WTC11 (cell line): Measurements from ENCODE around the gene BRD4. TPM values are rescaled to one million over a fixed set of nuclear protein-coding genes. Genes with fewer than 3 reads are reported as not detected.

Source experiments
- ATAC-seq: fragments of 200-7000 bp; cut with Tn5 transposase; 2 replicates; pipeline ENCODE4 v1.10.0; 2021; ENCODE audit warnings: mild to moderate bottlenecking, moderate library complexity
- Bru-seq: library from RNA; stranded (reverse); fragments of 400-500 nt; gene quantifications from one replicate; lab custom pipeline; 2021; lab: Mats Ljungman, UMichigan
- CTCF ChIA-PET: fragments of 300-600 bp; sonication (Branson Sonifier 250); formaldehyde crosslinking; loops from one replicate; lab custom pipeline; 2021; ENCODE audit warnings: antibody characterized with exemption; lab: Charles Lee
- POLR2A ChIA-PET: fragments of 350-600 bp; sonication (Branson Sonifier 250); formaldehyde crosslinking; loops from one replicate; lab custom pipeline; 2021; ENCODE audit warnings: antibody characterized with exemption; lab: Charles Lee
- DNase-seq: peaks from one replicate; pipeline ENCODE4 v3.0.0; 2021; ENCODE audit warnings: low spot score
- H3K27ac Mint-ChIP-seq: 2 replicates; pipeline ENCODE4 v1.8.0; 2021; ENCODE audit warnings: mixed read lengths
- H3K27me3 Mint-ChIP-seq: 2 replicates; pipeline ENCODE4 v1.8.0; 2021; ENCODE audit warnings: low read depth, mild to moderate bottlenecking, moderate library complexity, mixed read lengths
- H3K36me3 Mint-ChIP-seq: 2 replicates; pipeline ENCODE4 v1.8.0; 2021; ENCODE audit warnings: mixed read lengths
- H3K4me1 Mint-ChIP-seq: 2 replicates; pipeline ENCODE4 v1.8.0; 2022; ENCODE audit warnings: mixed read lengths
- H3K4me3 Mint-ChIP-seq: 2 replicates; pipeline ENCODE4 v1.8.0; 2021; ENCODE audit warnings: mild to moderate bottlenecking, moderate library complexity, mixed read lengths
- H3K9me3 Mint-ChIP-seq: 2 replicates; pipeline ENCODE4 v1.8.0; 2021; ENCODE audit warnings: mixed read lengths
- FOXJ3 ChIP-seq: sonication (generic); formaldehyde crosslinking; IDR thresholded peaks from 2 replicates; pipeline ENCODE4 v1.9.0; 2021; ENCODE audit warnings: missing genetic modification reagents, mild to moderate bottlenecking, borderline replicate concordance
- HMGA2 ChIP-seq: fragments of 250-450 bp; sonication (Bioruptor Pico); IDR thresholded peaks from 2 replicates; pipeline ENCODE4 v1.4.0; 2021; ENCODE audit warnings: mild to moderate bottlenecking, moderate library complexity
- JUN ChIP-seq: sonication (generic); formaldehyde crosslinking; IDR thresholded peaks from 2 replicates; pipeline ENCODE4 v1.8.0; 2023; ENCODE audit warnings: mild to moderate bottlenecking, missing genetic modification reagents
- NR2C2 ChIP-seq: sonication (generic); formaldehyde crosslinking; IDR thresholded peaks from 2 replicates; pipeline ENCODE4 v1.8.0; 2022; ENCODE audit warnings: mild to moderate bottlenecking, missing genetic modification reagents
- SP1 ChIP-seq: sonication (generic); formaldehyde crosslinking; conservative IDR thresholded peaks from 2 replicates; pipeline ENCODE4 v1.8.1; 2022; ENCODE audit warnings: missing genetic modification reagents
- TCF7 ChIP-seq: sonication (generic); formaldehyde crosslinking; IDR thresholded peaks from 2 replicates; pipeline ENCODE4 v1.8.0; 2022; ENCODE audit warnings: mild to moderate bottlenecking, low read depth, missing genetic modification reagents, moderate library complexity
- TEAD4 ChIP-seq: sonication (generic); formaldehyde crosslinking; IDR thresholded peaks from 2 replicates; pipeline ENCODE4 v1.8.0; 2022; ENCODE audit warnings: mild to moderate bottlenecking, missing genetic modification reagents
- ZNF121 ChIP-seq: sonication (generic); formaldehyde crosslinking; IDR thresholded peaks from 2 replicates; pipeline ENCODE4 v1.8.0; 2023; ENCODE audit warnings: missing genetic modification reagents
- long read RNA-seq, 3 experiments: library from RNA in 1 of 3; library from capped mRNA in 1 of 3; library from polyadenylated mRNA in 1 of 3; unstranded in 2 of 3; stranded (forward) in 1 of 3; transcript quantifications; one replicate each; pipeline ENCODE4 v2.0.0, GENCODE V29; 2021
- total RNA-seq: library from RNA; stranded (reverse); gene quantifications from 3 replicates; pipeline ENCODE4 v1.2.3, GENCODE V29; 2021
- TF ChIP-seq, protein P1 (sequence below): sonication (generic); formaldehyde crosslinking; IDR thresholded peaks from 2 replicates; pipeline ENCODE4 v1.8.0; 2022; ENCODE audit warnings: mild to moderate bottlenecking, missing genetic modification reagents
- TF ChIP-seq, protein P2 (sequence below): sonication (generic); formaldehyde crosslinking; IDR thresholded peaks from 2 replicates; pipeline ENCODE4 v1.8.1; 2023; ENCODE audit warnings: mild to moderate bottlenecking, moderate library complexity, missing genetic modification reagents
- TF ChIP-seq, protein P3 (sequence below): sonication (generic); formaldehyde crosslinking; IDR thresholded peaks from 2 replicates; pipeline ENCODE4 v1.8.0; 2023; ENCODE audit warnings: missing genetic modification reagents
- TF ChIP-seq, protein P4 (sequence below): sonication (generic); formaldehyde crosslinking; IDR thresholded peaks from 2 replicates; pipeline ENCODE4 v1.8.0; 2023; ENCODE audit warnings: mild to moderate bottlenecking, missing genetic modification reagents
- TF ChIP-seq, protein P5 (sequence below): sonication (generic); formaldehyde crosslinking; IDR thresholded peaks from 2 replicates; pipeline ENCODE4 v1.8.0; 2022; ENCODE audit warnings: mild to moderate bottlenecking, missing genetic modification reagents
- TF ChIP-seq, protein P6 (sequence below): sonication (generic); formaldehyde crosslinking; IDR thresholded peaks from 2 replicates; pipeline ENCODE4 v1.8.1; 2023; ENCODE audit warnings: mild to moderate bottlenecking, missing genetic modification reagents, moderate library complexity

Gene BRD4
- total RNA-seq (127 to 130 TPM (median 128 TPM) in 3 replicates), Bru-seq, nascent RNA (percentile 85 among the genes with signal in this experiment)
- long read RNA-seq, experiment 1, partial matches to known transcripts = 37 of 126 reads
- long read RNA-seq, experiment 1, other reads (novel, unspliced or antisense) = 85 of 126 reads
- long read RNA-seq, experiment 2, partial matches to known transcripts = 41 of 107 reads
- long read RNA-seq, experiment 2, other reads (novel, unspliced or antisense) = 65 of 107 reads
- long read RNA-seq, experiment 3, transcript BRD4-205 (9 exons, 1,821 nt) = major isoform, 5 of 15 reads
- long read RNA-seq, experiment 3, partial matches to known transcripts = 6 of 15 reads
- long read RNA-seq, experiment 3, other reads (novel, unspliced or antisense) = 4 of 15 reads

DNA sequence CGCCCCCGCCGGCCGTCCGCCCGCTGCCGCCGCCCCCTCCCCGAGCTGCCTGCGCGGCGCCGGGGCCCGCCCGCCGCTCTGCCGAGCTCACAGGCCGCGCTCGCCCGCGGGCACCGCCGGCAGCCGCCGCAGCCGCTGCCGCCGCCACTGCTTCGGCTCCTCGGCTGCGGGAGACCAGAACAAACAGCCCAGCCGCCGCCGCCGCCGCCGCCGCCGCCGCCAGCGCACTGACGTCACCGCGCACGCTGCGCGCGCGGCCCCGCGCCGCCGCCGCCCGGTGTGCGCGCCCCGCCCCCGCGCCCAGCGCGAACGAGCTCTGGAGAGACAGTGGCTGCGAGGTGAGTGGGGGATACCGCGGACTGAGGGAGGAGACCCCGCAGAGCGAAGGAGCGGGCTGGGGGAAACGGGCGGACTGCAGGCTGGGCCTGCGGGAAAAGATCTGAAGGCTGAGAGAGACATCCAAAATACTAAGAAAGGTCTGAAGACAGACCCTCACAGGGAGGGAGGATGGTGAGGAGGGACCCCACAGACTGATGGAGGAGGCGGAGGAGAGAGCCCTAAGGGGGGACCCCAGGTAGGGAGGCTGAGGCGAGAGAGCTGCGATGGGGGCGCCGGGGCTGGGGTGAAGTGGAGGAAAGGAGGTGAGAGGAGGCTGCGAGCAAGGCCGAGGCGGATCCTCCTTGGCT lies at the start of gene BRD4:
TSS of gene BRD4 (minus strand) at position 229 of the 686 bp plus-strand sequence. CDS start 59,440 bp downstream, outside the sequence.
- no peaks in the 10 kb centered on the region for H3K36me3 Mint-ChIP-seq
- DNase-seq = peak; percentile 69
- H3K9me3 Mint-ChIP-seq = no peaks in the 10 kb centered on the region
- peak within 1 kb of the TSS; percentile 97 for H3K27ac Mint-ChIP-seq
- CTCF ChIA-PET = interaction anchor here (0.5 to 2.2 kb wide), 3 partner anchors 48 to 241 kb away, joined by 3 to 12 read pairs (median 5); partner anchors contain the start of gene AKAP8
- POLR2A ChIA-PET = interaction anchor here (1.0 to 1.8 kb wide), 2 partner anchors 17 to 47 kb away, joined by 3 to 5 read pairs; partner anchors contain the start of gene AKAP8
- H3K27me3 Mint-ChIP-seq = no peaks in the 10 kb centered on the region
- ATAC-seq = peak; percentile 73
- peaks cover 30% of the 10 kb centered on the region for H3K4me1 Mint-ChIP-seq
- TF ChIP-seq NR2C2 (CRISPR knock-in tag) (no peak), FOXJ3 (no peak), JUN (CRISPR knock-in tag) (no peak), TEAD4 (CRISPR knock-in tag) (no peak), ZNF121 (CRISPR knock-in tag) (no peak), SP1 (CRISPR knock-in tag) (peak; percentile 51), TCF7 (CRISPR knock-in tag) (no peak), HMGA2 (CRISPR knock-in tag) (no peak)
- TF ChIP-seq, protein P1, sequence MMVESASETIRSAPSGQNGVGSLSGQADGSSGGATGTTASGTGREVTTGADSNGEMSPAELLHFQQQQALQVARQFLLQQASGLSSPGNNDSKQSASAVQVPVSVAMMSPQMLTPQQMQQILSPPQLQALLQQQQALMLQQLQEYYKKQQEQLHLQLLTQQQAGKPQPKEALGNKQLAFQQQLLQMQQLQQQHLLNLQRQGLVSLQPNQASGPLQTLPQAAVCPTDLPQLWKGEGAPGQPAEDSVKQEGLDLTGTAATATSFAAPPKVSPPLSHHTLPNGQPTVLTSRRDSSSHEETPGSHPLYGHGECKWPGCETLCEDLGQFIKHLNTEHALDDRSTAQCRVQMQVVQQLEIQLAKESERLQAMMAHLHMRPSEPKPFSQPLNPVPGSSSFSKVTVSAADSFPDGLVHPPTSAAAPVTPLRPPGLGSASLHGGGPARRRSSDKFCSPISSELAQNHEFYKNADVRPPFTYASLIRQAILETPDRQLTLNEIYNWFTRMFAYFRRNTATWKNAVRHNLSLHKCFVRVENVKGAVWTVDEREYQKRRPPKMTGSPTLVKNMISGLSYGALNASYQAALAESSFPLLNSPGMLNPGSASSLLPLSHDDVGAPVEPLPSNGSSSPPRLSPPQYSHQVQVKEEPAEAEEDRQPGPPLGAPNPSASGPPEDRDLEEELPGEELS (CRISPR knock-in tag) = 0 out of 2 replicates have a peak, but pooled peaks have one; percentile 36
- TF ChIP-seq, protein P2, sequence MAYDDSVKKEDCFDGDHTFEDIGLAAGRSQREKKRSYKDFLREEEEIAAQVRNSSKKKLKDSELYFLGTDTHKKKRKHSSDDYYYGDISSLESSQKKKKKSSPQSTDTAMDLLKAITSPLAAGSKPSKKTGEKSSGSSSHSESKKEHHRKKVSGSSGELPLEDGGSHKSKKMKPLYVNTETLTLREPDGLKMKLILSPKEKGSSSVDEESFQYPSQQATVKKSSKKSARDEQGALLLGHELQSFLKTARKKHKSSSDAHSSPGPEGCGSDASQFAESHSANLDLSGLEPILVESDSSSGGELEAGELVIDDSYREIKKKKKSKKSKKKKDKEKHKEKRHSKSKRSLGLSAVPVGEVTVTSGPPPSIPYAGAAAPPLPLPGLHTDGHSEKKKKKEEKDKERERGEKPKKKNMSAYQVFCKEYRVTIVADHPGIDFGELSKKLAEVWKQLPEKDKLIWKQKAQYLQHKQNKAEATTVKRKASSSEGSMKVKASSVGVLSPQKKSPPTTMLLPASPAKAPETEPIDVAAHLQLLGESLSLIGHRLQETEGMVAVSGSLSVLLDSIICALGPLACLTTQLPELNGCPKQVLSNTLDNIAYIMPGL (CRISPR knock-in tag) = no peak
- TF ChIP-seq, protein P3, sequence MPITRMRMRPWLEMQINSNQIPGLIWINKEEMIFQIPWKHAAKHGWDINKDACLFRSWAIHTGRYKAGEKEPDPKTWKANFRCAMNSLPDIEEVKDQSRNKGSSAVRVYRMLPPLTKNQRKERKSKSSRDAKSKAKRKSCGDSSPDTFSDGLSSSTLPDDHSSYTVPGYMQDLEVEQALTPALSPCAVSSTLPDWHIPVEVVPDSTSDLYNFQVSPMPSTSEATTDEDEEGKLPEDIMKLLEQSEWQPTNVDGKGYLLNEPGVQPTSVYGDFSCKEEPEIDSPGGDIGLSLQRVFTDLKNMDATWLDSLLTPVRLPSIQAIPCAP (CRISPR knock-in tag) = no peak
- TF ChIP-seq, protein P4, sequence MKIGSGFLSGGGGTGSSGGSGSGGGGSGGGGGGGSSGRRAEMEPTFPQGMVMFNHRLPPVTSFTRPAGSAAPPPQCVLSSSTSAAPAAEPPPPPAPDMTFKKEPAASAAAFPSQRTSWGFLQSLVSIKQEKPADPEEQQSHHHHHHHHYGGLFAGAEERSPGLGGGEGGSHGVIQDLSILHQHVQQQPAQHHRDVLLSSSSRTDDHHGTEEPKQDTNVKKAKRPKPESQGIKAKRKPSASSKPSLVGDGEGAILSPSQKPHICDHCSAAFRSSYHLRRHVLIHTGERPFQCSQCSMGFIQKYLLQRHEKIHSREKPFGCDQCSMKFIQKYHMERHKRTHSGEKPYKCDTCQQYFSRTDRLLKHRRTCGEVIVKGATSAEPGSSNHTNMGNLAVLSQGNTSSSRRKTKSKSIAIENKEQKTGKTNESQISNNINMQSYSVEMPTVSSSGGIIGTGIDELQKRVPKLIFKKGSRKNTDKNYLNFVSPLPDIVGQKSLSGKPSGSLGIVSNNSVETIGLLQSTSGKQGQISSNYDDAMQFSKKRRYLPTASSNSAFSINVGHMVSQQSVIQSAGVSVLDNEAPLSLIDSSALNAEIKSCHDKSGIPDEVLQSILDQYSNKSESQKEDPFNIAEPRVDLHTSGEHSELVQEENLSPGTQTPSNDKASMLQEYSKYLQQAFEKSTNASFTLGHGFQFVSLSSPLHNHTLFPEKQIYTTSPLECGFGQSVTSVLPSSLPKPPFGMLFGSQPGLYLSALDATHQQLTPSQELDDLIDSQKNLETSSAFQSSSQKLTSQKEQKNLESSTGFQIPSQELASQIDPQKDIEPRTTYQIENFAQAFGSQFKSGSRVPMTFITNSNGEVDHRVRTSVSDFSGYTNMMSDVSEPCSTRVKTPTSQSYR (CRISPR knock-in tag) = no peak
- TF ChIP-seq, protein P5, sequence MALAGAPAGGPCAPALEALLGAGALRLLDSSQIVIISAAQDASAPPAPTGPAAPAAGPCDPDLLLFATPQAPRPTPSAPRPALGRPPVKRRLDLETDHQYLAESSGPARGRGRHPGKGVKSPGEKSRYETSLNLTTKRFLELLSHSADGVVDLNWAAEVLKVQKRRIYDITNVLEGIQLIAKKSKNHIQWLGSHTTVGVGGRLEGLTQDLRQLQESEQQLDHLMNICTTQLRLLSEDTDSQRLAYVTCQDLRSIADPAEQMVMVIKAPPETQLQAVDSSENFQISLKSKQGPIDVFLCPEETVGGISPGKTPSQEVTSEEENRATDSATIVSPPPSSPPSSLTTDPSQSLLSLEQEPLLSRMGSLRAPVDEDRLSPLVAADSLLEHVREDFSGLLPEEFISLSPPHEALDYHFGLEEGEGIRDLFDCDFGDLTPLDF (CRISPR knock-in tag) = no peak
- TF ChIP-seq, protein P6, sequence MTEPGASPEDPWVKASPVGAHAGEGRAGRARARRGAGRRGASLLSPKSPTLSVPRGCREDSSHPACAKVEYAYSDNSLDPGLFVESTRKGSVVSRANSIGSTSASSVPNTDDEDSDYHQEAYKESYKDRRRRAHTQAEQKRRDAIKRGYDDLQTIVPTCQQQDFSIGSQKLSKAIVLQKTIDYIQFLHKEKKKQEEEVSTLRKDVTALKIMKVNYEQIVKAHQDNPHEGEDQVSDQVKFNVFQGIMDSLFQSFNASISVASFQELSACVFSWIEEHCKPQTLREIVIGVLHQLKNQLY (CRISPR knock-in tag) = no peak
- peak within 1 kb of the TSS; percentile 94 for H3K4me3 Mint-ChIP-seq
